Psoas muscle (tissue), 8 donors: ENCODE data around the gene MTHFD1L. TPM values are rescaled to one million over a fixed set of nuclear protein-coding genes. Genes with fewer than 3 reads are reported as not detected.

ENCODE experiments used
- ATAC-seq, 4 donors: fragments of 200-7000 bp; cut with Tn5 transposase; one replicate each; pipeline ENCODE4 v1.9.1; 2020; ENCODE audit warnings: moderate library complexity in 3 of 4, mild to moderate bottlenecking in 2 of 4
- DNase-seq, 2 donors: peaks; one replicate each; pipeline ENCODE4 v3.0.0-alpha.2; 2020
- H3K27ac ChIP-seq: fragments of 200-600 bp; one replicate; pipeline ENCODE4 v1.8.0; 2022
- H3K27me3 ChIP-seq, 3 donors: fragments of 200-600 bp in 1 of 3; one replicate each; pipeline versions ENCODE4 v1.6.1 to v1.8.0; 2013 to 2022; ENCODE audit warnings: low read length in 2 of 3, mild to moderate bottlenecking in 2 of 3, moderate library complexity in 1 of 3; ENCODE audit not compliant: insufficient read depth in 3 of 3
- H3K36me3 ChIP-seq, 2 donors: fragments of 200-600 bp in 1 of 2; one replicate each; pipeline versions ENCODE4 v1.6.1 to v1.8.0; 2013 to 2022; ENCODE audit warnings: low read depth in 1 of 2, mild to moderate bottlenecking in 1 of 2, moderate library complexity in 1 of 2; ENCODE audit not compliant: insufficient read depth in 1 of 2
- H3K4me1 ChIP-seq: fragments of 200-600 bp; one replicate; pipeline ENCODE4 v1.8.0; 2022
- H3K4me3 ChIP-seq: fragments of 200-600 bp; one replicate; pipeline ENCODE4 v1.8.0; 2022; ENCODE audit warnings: mild to moderate bottlenecking
- H3K9me3 ChIP-seq: fragments of 200-600 bp; one replicate; pipeline ENCODE4 v1.8.0; 2022
- WGBS, 3 donors: extraction: QIAGEN DNeasy Blood & Tissue Kit; methylation state at CpG; one replicate each; pipeline versions ENCODE4 v1.1.6 to v1.1.7; 2013; 5-methylcytosine and 5-hydroxymethylcytosine counted together
- intact Hi-C, 2 donors: fragments of 100-400 bp; cut with DNase I; formaldehyde crosslinking; loops; one replicate each; pipeline versions ENCODE4 v1.11.0 to v1.14.2; 2022
- polyA plus RNA-seq, 3 donors: library from polyadenylated mRNA; stranded (reverse); fragments of 200-250 nt; gene quantifications; one replicate each; pipeline ENCODE4 v1.2.3, GENCODE V29; 2013
- total RNA-seq, 4 donors: library from RNA; stranded (reverse); fragmentation: NEBNext Ultra II Directional in 2 of 4; extraction: Animal tissue kit (Norgen Biotek cat#: 25700) in 2 of 4; gene quantifications; one replicate each; pipeline versions ENCODE4 v1.2.1 to v1.2.4, GENCODE V29; 2021 to 2023
- TF ChIP-seq, protein P1 (sequence below): fragments of 200-600 bp; IDR thresholded peaks from one replicate; pipeline ENCODE4 v1.8.0; 2022; ENCODE audit warnings: antibody characterized with exemption
- donor health status: healthy with polysubstance abuse.
- donor health status: DM: no; HTN: no; CAD: no; lungs with moderate emphysema.
- donor health status: Bipolar disorder and iron deficiency.
- donor health status: healthy.
- donor health status: DM: yes; HTN: yes; CAD: no.
- donor health status: DM: no; HTN: no; CAD: no.
- donor health status: DM: no; HTN: no; CAD: no.
- donor health status: DM: yes; HTN: yes; CAD: no.

Gene MTHFD1L
- total and polyA plus RNA-seq, 7 donors = 0.21 to 4.1 (median 1.1) TPM

DNA sequence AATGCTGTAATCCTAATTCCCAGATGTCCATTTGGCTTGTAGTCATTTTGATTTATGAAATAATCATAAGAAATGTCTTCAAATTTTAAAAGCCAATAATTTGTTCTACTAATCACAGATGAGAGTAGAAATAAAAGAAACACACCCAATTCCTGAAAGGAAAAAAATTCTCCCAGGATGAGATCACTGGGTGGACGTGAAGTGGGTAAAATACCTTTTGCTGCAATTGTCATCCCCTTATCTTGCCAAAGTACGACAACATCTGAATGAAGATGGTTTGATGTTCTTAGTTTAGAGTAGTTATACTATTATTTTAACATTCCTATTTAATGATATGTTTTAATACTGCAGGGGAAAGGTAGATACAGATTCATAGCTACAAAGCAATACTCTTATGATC is 33.7 kb downstream of the MTHFD1L start:
- ATAC-seq (no peak), DNase-seq (no peak)
- H3K4me1 ChIP-seq = peaks cover 4% of the 10 kb centered on the region
- H3K9me3 ChIP-seq = no peaks in the 10 kb centered on the region
- H3K36me3 ChIP-seq = no peaks in the 10 kb centered on the region
- H3K27ac ChIP-seq = no peak overlapping the region
- H3K27me3 ChIP-seq = peaks cover 0 to 2% (median 0%) of the 10 kb centered on the region in 3 donors
- intact Hi-C loops = no loop called here
- WGBS, 3 donors = 81 to 85% (median 84%) methylated on average over 2 of the region's 2 CpGs
- no peak overlapping the region for H3K4me3 ChIP-seq
- TF ChIP-seq, protein P1, sequence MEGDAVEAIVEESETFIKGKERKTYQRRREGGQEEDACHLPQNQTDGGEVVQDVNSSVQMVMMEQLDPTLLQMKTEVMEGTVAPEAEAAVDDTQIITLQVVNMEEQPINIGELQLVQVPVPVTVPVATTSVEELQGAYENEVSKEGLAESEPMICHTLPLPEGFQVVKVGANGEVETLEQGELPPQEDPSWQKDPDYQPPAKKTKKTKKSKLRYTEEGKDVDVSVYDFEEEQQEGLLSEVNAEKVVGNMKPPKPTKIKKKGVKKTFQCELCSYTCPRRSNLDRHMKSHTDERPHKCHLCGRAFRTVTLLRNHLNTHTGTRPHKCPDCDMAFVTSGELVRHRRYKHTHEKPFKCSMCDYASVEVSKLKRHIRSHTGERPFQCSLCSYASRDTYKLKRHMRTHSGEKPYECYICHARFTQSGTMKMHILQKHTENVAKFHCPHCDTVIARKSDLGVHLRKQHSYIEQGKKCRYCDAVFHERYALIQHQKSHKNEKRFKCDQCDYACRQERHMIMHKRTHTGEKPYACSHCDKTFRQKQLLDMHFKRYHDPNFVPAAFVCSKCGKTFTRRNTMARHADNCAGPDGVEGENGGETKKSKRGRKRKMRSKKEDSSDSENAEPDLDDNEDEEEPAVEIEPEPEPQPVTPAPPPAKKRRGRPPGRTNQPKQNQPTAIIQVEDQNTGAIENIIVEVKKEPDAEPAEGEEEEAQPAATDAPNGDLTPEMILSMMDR = no peak

DNA sequence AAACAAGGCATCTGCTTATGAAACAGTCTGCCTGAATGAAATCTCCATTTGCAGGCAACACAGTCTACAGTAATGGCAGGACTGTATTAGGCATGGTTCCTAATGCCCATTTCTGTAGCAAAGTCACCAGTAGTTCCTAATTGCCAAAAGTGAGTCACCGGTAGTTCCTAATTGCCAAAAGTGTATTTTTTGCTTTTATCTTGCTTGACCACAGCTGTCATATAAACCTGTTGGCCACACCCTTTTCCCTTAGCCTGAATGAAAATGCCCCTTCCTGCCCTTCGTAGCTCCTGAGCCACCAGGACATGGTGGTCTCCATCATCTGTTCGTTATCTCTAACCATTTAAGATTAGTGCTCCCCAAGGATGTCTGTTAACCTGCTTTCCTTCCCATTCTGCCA is 34.5 kb downstream of the MTHFD1L start:
- H3K36me3 ChIP-seq = no peaks in the 10 kb centered on the region
- H3K4me3 ChIP-seq = no peak overlapping the region
- no peak for DNase-seq
- H3K27me3 ChIP-seq = peaks cover 0 to 2% (median 0%) of the 10 kb centered on the region in 3 donors
- no peak for ATAC-seq
- H3K4me1 ChIP-seq = peaks cover 2% of the 10 kb centered on the region
- TF ChIP-seq, protein P1 = no peak
- WGBS, 3 donors = 68 to 74% (median 69%) methylated on average over 3 of the region's 3 CpGs
- intact Hi-C loops = no loop called here
- H3K27ac ChIP-seq = no peak overlapping the region
- H3K9me3 ChIP-seq = no peaks in the 10 kb centered on the region

DNA sequence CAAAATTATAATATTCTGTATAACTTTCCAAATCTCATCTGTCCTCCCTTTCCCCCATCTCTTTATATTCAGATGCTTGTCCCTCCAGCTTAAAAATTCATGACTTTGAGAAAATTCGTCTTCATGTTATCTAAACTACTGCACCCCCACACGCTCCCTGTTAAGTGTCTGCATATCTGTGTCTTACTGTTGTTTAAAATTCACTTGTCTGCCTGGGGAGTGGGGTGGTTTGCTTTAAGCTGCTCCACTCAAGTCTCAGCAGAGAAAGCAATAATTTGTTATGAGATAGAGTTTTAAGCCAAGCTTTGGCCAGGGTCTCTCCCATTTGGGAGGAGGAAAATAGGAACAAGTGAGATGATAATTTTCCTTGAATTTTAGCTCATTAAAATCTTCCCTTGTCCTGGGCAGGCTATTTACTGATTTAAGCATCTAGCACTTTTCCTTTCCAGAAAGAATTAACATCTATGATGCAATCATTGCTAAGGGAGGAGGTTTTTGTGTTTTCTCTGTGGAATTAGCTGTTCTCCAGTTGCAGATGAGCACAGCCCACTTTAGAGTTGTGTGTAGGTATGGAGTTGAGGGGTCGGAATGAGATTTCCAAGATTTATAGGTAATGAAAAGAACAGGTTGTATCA is 36.8 kb downstream of the MTHFD1L start:
- no peaks in the 10 kb centered on the region for H3K27me3 ChIP-seq
- no peaks in the 10 kb centered on the region for H3K4me1 ChIP-seq
- H3K27ac ChIP-seq = no peak overlapping the region
- TF ChIP-seq, protein P1 = no peak
- H3K36me3 ChIP-seq = no peaks in the 10 kb centered on the region
- 75 to 83% (median 77%) methylated on average over 3 of the region's 3 CpGs for WGBS, 3 donors
- intact Hi-C loops = no loop called here
- no peak overlapping the region for H3K4me3 ChIP-seq
- DNase-seq (no peak), ATAC-seq (no peak)
- no peaks in the 10 kb centered on the region for H3K9me3 ChIP-seq

DNA sequence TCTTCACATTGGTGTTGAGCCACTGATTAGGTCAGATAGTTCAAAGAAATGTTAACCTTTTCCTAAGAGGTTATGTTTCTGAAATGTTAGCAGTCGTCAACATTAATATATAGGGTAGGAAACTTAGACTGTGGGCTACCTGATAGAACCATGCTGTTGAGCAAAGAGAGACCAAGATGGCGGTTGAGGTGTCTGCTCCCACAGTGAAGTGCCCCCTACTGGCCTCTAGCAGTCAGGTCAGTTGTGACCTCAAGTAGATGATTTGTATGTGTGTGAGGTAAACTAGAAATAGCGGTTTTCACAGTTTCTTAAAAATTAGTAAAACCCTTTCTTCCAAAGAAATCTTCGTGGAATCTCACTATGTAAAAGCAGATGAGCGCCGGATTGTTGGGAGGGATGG is 40.3 kb downstream of the MTHFD1L start:
- H3K27me3 ChIP-seq = no peaks in the 10 kb centered on the region
- H3K4me3 ChIP-seq = no peak overlapping the region
- H3K9me3 ChIP-seq = no peaks in the 10 kb centered on the region
- H3K27ac ChIP-seq = no peak overlapping the region
- TF ChIP-seq, protein P1 = peak; percentile 3
- intact Hi-C loops = no loop called here
- no peak for ATAC-seq
- WGBS, 3 donors = 81 to 91% (median 86%) methylated on average over 6 of the region's 6 CpGs
- H3K36me3 ChIP-seq = no peaks in the 10 kb centered on the region
- no peak for DNase-seq
- H3K4me1 ChIP-seq = no peaks in the 10 kb centered on the region
